ENCODE measurements around the gene GAS2L2. TPM values are rescaled to one million over a fixed set of nuclear protein-coding genes. Genes with fewer than 3 reads are reported as not detected.

Gene GAS2L2
- total RNA-seq, 1 experiment from 2014 or later = not detected

DNA sequence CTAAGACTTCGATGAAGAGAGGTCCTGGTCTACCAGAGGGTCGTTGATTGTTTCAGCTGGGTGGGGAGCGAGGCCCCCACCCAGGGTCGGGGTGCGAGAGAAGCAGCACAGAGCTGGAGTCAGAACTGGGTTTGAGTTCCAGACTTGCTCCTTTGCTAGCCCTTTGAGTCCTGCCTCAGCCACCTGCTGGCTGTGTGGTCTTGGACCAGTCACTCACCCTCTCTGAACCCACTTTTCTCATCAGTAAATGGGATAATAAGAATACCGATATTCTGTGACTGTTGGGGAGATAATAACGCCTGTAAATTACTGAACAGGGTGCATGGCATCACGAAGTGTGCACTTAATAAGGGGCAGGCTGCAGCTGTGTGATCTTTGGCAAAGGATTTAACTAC lies 42.8 kb upstream of the GAS2L2 start:
- peak overlapping the region; percentile 52; the same call in 1 of the 2 replicates for H3K27ac ChIP-seq (ENCODE audit: low read length)
- intact Hi-C loops (cut with micrococcal nuclease; ENCODE audit: unreplicated experiment) (no loop called here), in situ Hi-C loops (cut with HindIII; ENCODE audit: low pct_unique_long_range_greater_than_20kb, low sequenced_read_pairs) (no loop called here)
- DNase-seq (ENCODE audit: low read depth, low spot score) (no peak), ATAC-seq (no peak)
- no TSS peak for BruUV-seq (replicated peaks)
- ChIA-PET POLR2A (interaction anchor here (0.9 kb wide), 1 partner anchor 13 kb away, joined by 4 read pairs; the partner anchor contains the start of gene TAF15), CTCF (no interaction called here)
- peak overlapping the region; percentile 48 to 60 for H3K4me3 ChIP-seq (ENCODE audit: low read depth in 2 of 2, low read length in 2 of 2)
- peaks cover 12% of the 10 kb centered on the region for H3K27me3 ChIP-seq (ENCODE audit: control insufficient read depth, insufficient read depth, low read length)
- H3K36me3 ChIP-seq (ENCODE audit: control insufficient read depth, insufficient read depth, low read length) = no peaks in the 10 kb centered on the region
- TF ChIP-seq SIN3A (IDR thresholded peaks at IDR 0.05; ENCODE audit: borderline replicate concordance, insufficient read depth, low read depth, low read length) (no peak), POLR2AphosphoS5 (IDR thresholded peaks at IDR 0.05; ENCODE audit: low read depth, low read length) (no peak), TCF7L2 (IDR thresholded peaks at IDR 0.05; ENCODE audit: low read depth, low read length) (no peak)
- TF ChIP-seq, protein P1, sequence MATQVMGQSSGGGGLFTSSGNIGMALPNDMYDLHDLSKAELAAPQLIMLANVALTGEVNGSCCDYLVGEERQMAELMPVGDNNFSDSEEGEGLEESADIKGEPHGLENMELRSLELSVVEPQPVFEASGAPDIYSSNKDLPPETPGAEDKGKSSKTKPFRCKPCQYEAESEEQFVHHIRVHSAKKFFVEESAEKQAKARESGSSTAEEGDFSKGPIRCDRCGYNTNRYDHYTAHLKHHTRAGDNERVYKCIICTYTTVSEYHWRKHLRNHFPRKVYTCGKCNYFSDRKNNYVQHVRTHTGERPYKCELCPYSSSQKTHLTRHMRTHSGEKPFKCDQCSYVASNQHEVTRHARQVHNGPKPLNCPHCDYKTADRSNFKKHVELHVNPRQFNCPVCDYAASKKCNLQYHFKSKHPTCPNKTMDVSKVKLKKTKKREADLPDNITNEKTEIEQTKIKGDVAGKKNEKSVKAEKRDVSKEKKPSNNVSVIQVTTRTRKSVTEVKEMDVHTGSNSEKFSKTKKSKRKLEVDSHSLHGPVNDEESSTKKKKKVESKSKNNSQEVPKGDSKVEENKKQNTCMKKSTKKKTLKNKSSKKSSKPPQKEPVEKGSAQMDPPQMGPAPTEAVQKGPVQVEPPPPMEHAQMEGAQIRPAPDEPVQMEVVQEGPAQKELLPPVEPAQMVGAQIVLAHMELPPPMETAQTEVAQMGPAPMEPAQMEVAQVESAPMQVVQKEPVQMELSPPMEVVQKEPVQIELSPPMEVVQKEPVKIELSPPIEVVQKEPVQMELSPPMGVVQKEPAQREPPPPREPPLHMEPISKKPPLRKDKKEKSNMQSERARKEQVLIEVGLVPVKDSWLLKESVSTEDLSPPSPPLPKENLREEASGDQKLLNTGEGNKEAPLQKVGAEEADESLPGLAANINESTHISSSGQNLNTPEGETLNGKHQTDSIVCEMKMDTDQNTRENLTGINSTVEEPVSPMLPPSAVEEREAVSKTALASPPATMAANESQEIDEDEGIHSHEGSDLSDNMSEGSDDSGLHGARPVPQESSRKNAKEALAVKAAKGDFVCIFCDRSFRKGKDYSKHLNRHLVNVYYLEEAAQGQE (IDR thresholded peaks at IDR 0.05; ENCODE audit: insufficient read depth in 1 of 2, low read depth in 2 of 2, low read length in 1 of 2) = no peak
- TF ChIP-seq, protein P2, sequence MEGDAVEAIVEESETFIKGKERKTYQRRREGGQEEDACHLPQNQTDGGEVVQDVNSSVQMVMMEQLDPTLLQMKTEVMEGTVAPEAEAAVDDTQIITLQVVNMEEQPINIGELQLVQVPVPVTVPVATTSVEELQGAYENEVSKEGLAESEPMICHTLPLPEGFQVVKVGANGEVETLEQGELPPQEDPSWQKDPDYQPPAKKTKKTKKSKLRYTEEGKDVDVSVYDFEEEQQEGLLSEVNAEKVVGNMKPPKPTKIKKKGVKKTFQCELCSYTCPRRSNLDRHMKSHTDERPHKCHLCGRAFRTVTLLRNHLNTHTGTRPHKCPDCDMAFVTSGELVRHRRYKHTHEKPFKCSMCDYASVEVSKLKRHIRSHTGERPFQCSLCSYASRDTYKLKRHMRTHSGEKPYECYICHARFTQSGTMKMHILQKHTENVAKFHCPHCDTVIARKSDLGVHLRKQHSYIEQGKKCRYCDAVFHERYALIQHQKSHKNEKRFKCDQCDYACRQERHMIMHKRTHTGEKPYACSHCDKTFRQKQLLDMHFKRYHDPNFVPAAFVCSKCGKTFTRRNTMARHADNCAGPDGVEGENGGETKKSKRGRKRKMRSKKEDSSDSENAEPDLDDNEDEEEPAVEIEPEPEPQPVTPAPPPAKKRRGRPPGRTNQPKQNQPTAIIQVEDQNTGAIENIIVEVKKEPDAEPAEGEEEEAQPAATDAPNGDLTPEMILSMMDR (IDR thresholded peaks at IDR 0.05) = no peak
- H3K4me1 ChIP-seq (ENCODE audit: control insufficient read depth, insufficient read depth, low read length) = peaks cover 5% of the 10 kb centered on the region; the same call in 1 of the 2 replicates
- H3K9me3 ChIP-seq (ENCODE audit: control insufficient read depth, insufficient read depth, low read depth, low read length) = no peaks in the 10 kb centered on the region

DNA sequence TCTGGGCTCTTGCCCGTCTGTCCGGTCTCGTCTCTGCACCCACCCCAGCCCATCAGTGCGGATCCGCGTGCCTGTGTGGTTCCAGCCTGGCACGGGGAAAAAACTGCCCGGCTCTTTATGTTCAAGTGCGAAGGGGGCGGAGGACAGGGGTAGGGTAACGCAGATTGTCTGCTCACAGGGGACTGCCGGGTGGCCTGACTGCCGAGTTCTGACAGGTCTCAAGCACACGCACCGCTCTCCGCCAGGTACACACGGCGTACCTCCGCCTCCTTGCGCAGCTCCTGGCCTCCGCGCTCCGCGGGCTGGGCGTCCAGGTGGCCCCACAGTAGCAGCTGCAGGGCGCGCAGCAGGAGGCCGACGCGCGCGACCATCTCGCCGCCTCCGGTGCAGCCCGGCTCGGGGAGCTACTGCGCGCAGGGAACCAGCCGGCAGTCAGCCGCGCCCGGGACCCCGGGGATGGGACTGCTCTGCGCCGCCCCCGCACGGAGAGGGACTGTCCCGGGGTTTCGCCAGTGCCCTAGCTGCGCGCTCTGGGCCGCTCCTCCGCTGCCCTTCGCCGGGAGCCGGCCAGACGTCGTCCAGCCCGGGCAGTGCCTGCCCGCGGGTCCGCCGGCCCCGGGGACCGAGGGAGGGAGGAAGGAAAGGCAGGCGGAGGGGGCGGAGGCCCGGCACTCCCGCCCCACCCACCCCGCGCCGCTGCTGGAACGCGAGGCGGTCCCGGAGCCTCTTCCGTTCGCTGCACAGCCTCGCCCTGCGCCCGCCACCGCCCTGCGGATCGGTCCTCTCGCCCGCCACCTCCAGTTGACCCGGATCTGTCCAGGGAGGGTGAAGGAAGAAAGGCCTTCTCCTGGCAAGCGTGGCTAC lies 42.2 kb upstream of the GAS2L2 start, which contains the start of gene MMP28:
TSS of gene MMP28 (minus strand) at position 635 of the 864 bp plus-strand sequence. CDS start at position 371, 264 bp downstream.
- TF ChIP-seq POLR2AphosphoS5 (IDR thresholded peaks at IDR 0.05; ENCODE audit: low read depth, low read length) (no peak), TCF7L2 (IDR thresholded peaks at IDR 0.05; ENCODE audit: low read depth, low read length) (peak; percentile 34; the same call in 1 of the 2 replicates), SIN3A (IDR thresholded peaks at IDR 0.05; ENCODE audit: borderline replicate concordance, insufficient read depth, low read depth, low read length) (0 out of 2 replicates have a peak, but pooled peaks have one; percentile 36)
- TF ChIP-seq, protein P1 (IDR thresholded peaks at IDR 0.05; ENCODE audit: insufficient read depth in 1 of 2, low read depth in 2 of 2, low read length in 1 of 2) = no peak
- Histone ChIP-seq H3K4me1 (ENCODE audit: control insufficient read depth, insufficient read depth, low read length) (peaks cover 5% of the 10 kb centered on the region; the same call in 1 of the 2 replicates), H3K27me3 (ENCODE audit: control insufficient read depth, insufficient read depth, low read length) (peaks cover 12% of the 10 kb centered on the region), H3K9me3 (ENCODE audit: control insufficient read depth, insufficient read depth, low read depth, low read length) (no peaks in the 10 kb centered on the region), H3K27ac (ENCODE audit: low read length) (peak within 1 kb of the TSS; percentile 52; the same call in 1 of the 2 replicates), H3K4me3 (ENCODE audit: low read depth in 2 of 2, low read length in 2 of 2) (peak within 1 kb of the TSS; percentile 48 to 60), H3K36me3 (ENCODE audit: control insufficient read depth, insufficient read depth, low read length) (no peaks in the 10 kb centered on the region)
- intact Hi-C loops (cut with micrococcal nuclease; ENCODE audit: unreplicated experiment) = no loop called here
- no TSS peak for BruUV-seq (replicated peaks)
- ChIA-PET CTCF (interaction anchor here (1.4 kb wide), 1 partner anchor 31 kb away, joined by 5 read pairs; no protein-coding TSS in a partner anchor), POLR2A (interaction anchor here (0.6 kb wide), 1 partner anchor 47 kb away, joined by 3 read pairs; no protein-coding TSS in a partner anchor)
- DNase-seq (ENCODE audit: low read depth, low spot score) = no peak
- peak; percentile 82 for ATAC-seq
- in situ Hi-C loops (cut with HindIII; ENCODE audit: low pct_unique_long_range_greater_than_20kb, low sequenced_read_pairs) = no loop called here

All from Panc1 (cell line).